ENCODE measurements around the gene ANKRD37. TPM values are rescaled to one million over a fixed set of nuclear protein-coding genes. Genes with fewer than 3 reads are reported as not detected.
A peak's percentile ranks its signal among the peaks of the same experiment; 100 is the strongest.
"Not testable (repeated sequence)": the region's sequence is repeated elsewhere in the genome, so short reads cannot be mapped to it uniquely, and the experiment has no call there.

Gene ANKRD37
- total RNA-seq, 1 experiment from 2014 or later, result 5.5 TPM

DNA sequence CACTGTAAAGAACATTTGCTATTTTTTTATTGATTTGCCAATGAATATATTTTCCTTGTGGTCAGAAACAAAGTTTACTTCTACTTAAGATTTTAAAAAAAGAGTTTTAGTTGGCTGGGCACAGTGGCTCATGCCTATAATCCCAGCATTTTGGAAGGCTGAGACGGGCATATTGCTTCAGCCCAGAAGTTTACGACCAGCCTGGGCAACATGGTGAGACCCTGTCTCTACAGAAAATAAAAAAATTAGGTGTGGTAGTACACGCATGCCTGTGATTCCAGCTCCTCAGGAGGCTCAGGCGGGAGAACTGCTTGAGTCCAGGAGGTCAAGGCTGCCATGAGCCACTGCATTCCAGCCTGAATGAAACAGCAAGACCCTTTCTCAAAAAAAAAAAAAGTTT is 37.7 kb upstream of the ANKRD37 start:
- no peak overlapping the region for H3K27ac Mint-ChIP-seq (ENCODE audit: low read depth, unreplicated experiment)

DNA sequence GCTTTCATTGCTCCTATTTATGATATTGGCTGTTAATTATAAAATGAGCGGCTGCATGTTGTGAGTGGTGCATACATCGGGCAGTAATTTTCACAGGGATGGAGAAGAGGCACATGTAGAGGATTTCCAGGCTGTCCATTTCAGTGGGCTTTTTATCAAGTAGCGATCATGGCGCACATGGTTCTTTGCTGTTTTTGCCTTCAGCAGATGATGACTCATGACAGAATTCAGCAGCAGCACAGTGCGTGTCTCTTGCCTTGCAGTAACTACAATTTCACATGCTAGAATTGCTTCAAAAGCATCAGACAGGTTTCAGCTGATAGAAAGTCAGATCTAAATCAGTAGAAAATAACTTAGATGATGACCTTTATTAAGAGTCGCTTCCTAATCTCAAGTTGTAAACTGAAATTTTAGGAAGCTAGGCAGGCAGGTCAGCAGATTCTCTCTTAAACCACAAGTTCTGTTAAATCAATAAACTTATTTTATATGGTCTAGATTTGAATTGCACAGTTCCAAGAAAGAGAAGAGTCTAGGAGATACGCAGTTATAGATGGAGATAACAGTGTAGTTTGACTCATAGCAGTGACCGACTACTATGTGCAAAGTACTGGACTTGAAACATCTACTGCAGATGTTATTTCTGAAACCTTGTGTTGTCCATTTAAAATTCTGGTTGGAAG is 36.7 kb upstream of the ANKRD37 start:
- intact Hi-C loops (cut with micrococcal nuclease), result no loop called here
- Mint-ChIP-seq H3K9me3 (ENCODE audit: unreplicated experiment) (no peaks in the 10 kb centered on the region), H3K27me3 (ENCODE audit: insufficient read depth, unreplicated experiment) (no peaks in the 10 kb centered on the region), H3K4me1 (ENCODE audit: insufficient read depth, unreplicated experiment) (no peaks in the 10 kb centered on the region), H3K27ac (ENCODE audit: low read depth, unreplicated experiment) (no peak overlapping the region), H3K36me3 (ENCODE audit: insufficient read depth, unreplicated experiment) (peaks cover 7% of the 10 kb centered on the region), H3K4me3 (ENCODE audit: unreplicated experiment) (no peak overlapping the region)
- peak; percentile 14 for DNase-seq (ENCODE audit: unreplicated experiment)
- CTCF ChIA-PET, result interaction anchor here (1.0 kb wide), 1 partner anchor 65 kb away, joined by 3 read pairs; no protein-coding TSS in a partner anchor
- no peak for TF ChIP-seq CTCF (IDR thresholded peaks at IDR 0.05; ENCODE audit: unreplicated experiment)
- BruUV-seq (replicated peaks), result no TSS peak
- POLR2A ChIA-PET, result no interaction called here

More for the DNA sequence above, 37.7 kb upstream of the ANKRD37 start:
- no peaks in the 10 kb centered on the region for H3K27me3 Mint-ChIP-seq (ENCODE audit: insufficient read depth, unreplicated experiment)
- no peaks in the 10 kb centered on the region for H3K4me1 Mint-ChIP-seq (ENCODE audit: insufficient read depth, unreplicated experiment)
- no peaks in the 10 kb centered on the region for H3K9me3 Mint-ChIP-seq (ENCODE audit: unreplicated experiment)
- no TSS peak for BruUV-seq (replicated peaks)
- no peak for DNase-seq (ENCODE audit: unreplicated experiment)
- TF ChIP-seq CTCF (IDR thresholded peaks at IDR 0.05; ENCODE audit: unreplicated experiment), result no peak
- POLR2A ChIA-PET, result interaction anchor here (0.7 to 1.7 kb wide), 2 partner anchors 85 to 154 kb away, joined by 3 read pairs; no protein-coding TSS in a partner anchor
- intact Hi-C loops (cut with micrococcal nuclease), result no loop called here
- no peak overlapping the region for H3K4me3 Mint-ChIP-seq (ENCODE audit: unreplicated experiment)
- H3K36me3 Mint-ChIP-seq (ENCODE audit: insufficient read depth, unreplicated experiment), result peaks cover 7% of the 10 kb centered on the region
- CTCF ChIA-PET, result interaction anchor here (0.6 to 1.0 kb wide), 2 partner anchors 66 to 593 kb away, joined by 3 to 4 read pairs; no protein-coding TSS in a partner anchor

GRCh38 chr4:185361872-185362271 is 34.8 kb upstream of the ANKRD37 start:
- no TSS peak for BruUV-seq (replicated peaks)
- no peaks in the 10 kb centered on the region for H3K9me3 Mint-ChIP-seq (ENCODE audit: unreplicated experiment)
- intact Hi-C loops (cut with micrococcal nuclease), result no loop called here
- TF ChIP-seq CTCF (IDR thresholded peaks at IDR 0.05; ENCODE audit: unreplicated experiment), result no peak
- no peak overlapping the region for H3K4me3 Mint-ChIP-seq (ENCODE audit: unreplicated experiment)
- H3K27me3 Mint-ChIP-seq (ENCODE audit: insufficient read depth, unreplicated experiment), result no peaks in the 10 kb centered on the region
- H3K4me1 Mint-ChIP-seq (ENCODE audit: insufficient read depth, unreplicated experiment), result no peaks in the 10 kb centered on the region
- CTCF ChIA-PET, result no interaction called here
- H3K27ac Mint-ChIP-seq (ENCODE audit: low read depth, unreplicated experiment), result no peak overlapping the region
- POLR2A ChIA-PET, result interaction anchor here (0.7 to 1.4 kb wide), 3 partner anchors 16 to 159 kb away, joined by 3 to 5 read pairs (median 4); no protein-coding TSS in a partner anchor
- DNase-seq (ENCODE audit: unreplicated experiment), result no peak
- H3K36me3 Mint-ChIP-seq (ENCODE audit: insufficient read depth, unreplicated experiment), result peaks cover 7% of the 10 kb centered on the region

GRCh38 chr4:185362570-185362969 is 34.1 kb upstream of the ANKRD37 start:
- H3K27me3 Mint-ChIP-seq (ENCODE audit: insufficient read depth, unreplicated experiment); H3K4me3 Mint-ChIP-seq (ENCODE audit: unreplicated experiment); H3K27ac Mint-ChIP-seq (ENCODE audit: low read depth, unreplicated experiment); DNase-seq (ENCODE audit: unreplicated experiment); BruUV-seq (replicated peaks); CTCF ChIA-PET; intact Hi-C loops (cut with micrococcal nuclease); H3K9me3 Mint-ChIP-seq (ENCODE audit: unreplicated experiment); H3K36me3 Mint-ChIP-seq (ENCODE audit: insufficient read depth, unreplicated experiment); H3K4me1 Mint-ChIP-seq (ENCODE audit: insufficient read depth, unreplicated experiment): not testable (repeated sequence)
- POLR2A ChIA-PET, result interaction anchor here (0.6 to 1.4 kb wide), 4 partner anchors 17 to 964 kb away, joined by 3 to 5 read pairs (median 4); no protein-coding TSS in a partner anchor
